Measurements from ENCODE around the gene MARCO. TPM values are rescaled to one million over a fixed set of nuclear protein-coding genes. Genes with fewer than 3 reads are reported as not detected.
"Not testable (repeated sequence)": the region's sequence is repeated elsewhere in the genome, so short reads cannot be mapped to it uniquely, and the experiment has no call there.

Gene MARCO
- polyA plus RNA-seq, 1 donor (not counting 4 experiments of a cell fraction or from before 2014, with no cell fraction given): 0.13 TPM

DNA sequence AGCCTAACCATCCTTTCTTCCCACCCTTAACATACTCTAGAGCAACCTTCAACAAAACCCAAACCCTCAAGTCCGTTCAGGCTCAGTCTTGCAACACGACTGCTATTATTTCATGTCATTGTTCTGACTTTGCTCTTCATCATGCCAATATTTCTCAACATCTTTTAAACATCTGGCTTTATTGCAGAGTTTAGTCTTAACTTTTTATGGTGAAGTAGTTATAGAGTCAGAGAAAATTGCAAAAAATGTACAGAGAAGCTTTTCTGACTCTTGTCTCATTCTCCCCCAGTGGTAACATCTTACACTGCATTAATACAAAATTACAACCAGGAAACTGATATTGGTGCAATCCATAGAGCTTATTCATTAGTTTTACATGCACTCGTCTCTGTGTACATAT is 3.9 kb downstream of the MARCO start:
- Histone ChIP-seq H3K9me1 (ENCODE audit: control insufficient read depth, extremely low read depth, insufficient read depth, low read length) (no peaks in the 10 kb centered on the region), H4K20me1 (ENCODE audit: control insufficient read depth, extremely low read depth, insufficient read depth, low read length) (no peaks in the 10 kb centered on the region), H3K36me3 (ENCODE audit: control insufficient read depth in 2 of 2, extremely low read depth in 1 of 2, insufficient read depth in 2 of 2, low read length in 2 of 2) (no peaks in the 10 kb centered on the region), H3K9ac (ENCODE audit: control insufficient read depth, extremely low read depth, insufficient read depth, low read length) (no peak overlapping the region), H3K4me2 (ENCODE audit: control insufficient read depth, extremely low read depth, insufficient read depth, low read depth, low read length) (no peak overlapping the region), H3K27ac (ENCODE audit: control insufficient read depth, insufficient read depth, low read length) (no peak overlapping the region), H3K27me3 (ENCODE audit: control insufficient read depth, extremely low read depth, insufficient read depth, low read length) (peaks cover 14% of the 10 kb centered on the region), H3K4me3 (ENCODE audit: control insufficient read depth in 2 of 3, extremely low read depth in 1 of 3, insufficient read depth in 2 of 3, low read depth in 1 of 3, low read length in 3 of 3) (no peak overlapping the region), H3K79me2 (ENCODE audit: control insufficient read depth, insufficient read depth, low read length) (no peaks in the 10 kb centered on the region), H2AFZ (ENCODE audit: control insufficient read depth, low read length) (no peak overlapping the region), H3K4me1 (ENCODE audit: control insufficient read depth, extremely low read depth, insufficient read depth, low read length) (no peaks in the 10 kb centered on the region), H3K9me3 (ENCODE audit: control insufficient read depth, low read depth, low read length) (no peaks in the 10 kb centered on the region)
- FAIRE-seq (no peak), DNase-seq (ENCODE audit: low read depth, low spot score) (no peak)
- dilution Hi-C loops (cut with MboI; ENCODE audit: extremely low pct_ligation_motif_present, low sequenced_read_pairs): no loop called here
- peak in 1 of 3 experiments; percentile 5 for TF ChIP-seq CTCF (optimal IDR thresholded peaks at IDR 0.05 in 1 of 3, IDR thresholded peaks at IDR 0.05 in 1 of 3, conservative IDR thresholded peaks at IDR 0.05 in 1 of 3; ENCODE audit: extremely low read depth in 1 of 3, insufficient read depth in 2 of 3, low read length in 3 of 3)
- no peak for TF ChIP-seq EZH2 (IDR thresholded peaks at IDR 0.05; ENCODE audit: low read length)

DNA sequence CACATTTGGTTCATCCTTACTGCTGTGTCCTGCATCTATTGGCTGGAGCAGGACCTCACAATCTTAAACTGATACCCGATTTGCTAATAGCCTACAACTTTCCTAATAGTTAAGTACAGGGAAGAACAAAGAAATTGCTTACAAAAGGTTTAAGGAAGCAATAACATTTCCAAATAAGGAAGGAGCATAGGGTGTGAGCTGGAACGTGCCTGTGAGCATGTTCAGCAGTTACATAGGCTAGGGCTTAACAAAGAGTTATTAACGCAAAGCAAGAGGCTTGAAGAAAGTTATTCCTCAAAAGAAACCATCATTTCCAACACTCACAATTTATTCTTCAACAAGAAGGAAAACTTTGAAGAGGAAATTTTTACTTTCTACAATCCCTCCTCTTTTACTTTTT is 6.3 kb downstream of the MARCO start:
- H3K4me3 ChIP-seq (ENCODE audit: control insufficient read depth in 2 of 3, extremely low read depth in 1 of 3, insufficient read depth in 2 of 3, low read depth in 1 of 3, low read length in 3 of 3); dilution Hi-C loops (cut with MboI; ENCODE audit: extremely low pct_ligation_motif_present, low sequenced_read_pairs); H3K36me3 ChIP-seq (ENCODE audit: control insufficient read depth in 2 of 2, extremely low read depth in 1 of 2, insufficient read depth in 2 of 2, low read length in 2 of 2); H3K9ac ChIP-seq (ENCODE audit: control insufficient read depth, extremely low read depth, insufficient read depth, low read length); H3K79me2 ChIP-seq (ENCODE audit: control insufficient read depth, insufficient read depth, low read length); FAIRE-seq; DNase-seq (ENCODE audit: low read depth, low spot score); H2AFZ ChIP-seq (ENCODE audit: control insufficient read depth, low read length); H3K4me1 ChIP-seq (ENCODE audit: control insufficient read depth, extremely low read depth, insufficient read depth, low read length); H3K9me3 ChIP-seq (ENCODE audit: control insufficient read depth, low read depth, low read length); H3K4me2 ChIP-seq (ENCODE audit: control insufficient read depth, extremely low read depth, insufficient read depth, low read depth, low read length); H3K27ac ChIP-seq (ENCODE audit: control insufficient read depth, insufficient read depth, low read length); H3K9me1 ChIP-seq (ENCODE audit: control insufficient read depth, extremely low read depth, insufficient read depth, low read length); H4K20me1 ChIP-seq (ENCODE audit: control insufficient read depth, extremely low read depth, insufficient read depth, low read length); H3K27me3 ChIP-seq (ENCODE audit: control insufficient read depth, extremely low read depth, insufficient read depth, low read length): not testable (repeated sequence)

DNA sequence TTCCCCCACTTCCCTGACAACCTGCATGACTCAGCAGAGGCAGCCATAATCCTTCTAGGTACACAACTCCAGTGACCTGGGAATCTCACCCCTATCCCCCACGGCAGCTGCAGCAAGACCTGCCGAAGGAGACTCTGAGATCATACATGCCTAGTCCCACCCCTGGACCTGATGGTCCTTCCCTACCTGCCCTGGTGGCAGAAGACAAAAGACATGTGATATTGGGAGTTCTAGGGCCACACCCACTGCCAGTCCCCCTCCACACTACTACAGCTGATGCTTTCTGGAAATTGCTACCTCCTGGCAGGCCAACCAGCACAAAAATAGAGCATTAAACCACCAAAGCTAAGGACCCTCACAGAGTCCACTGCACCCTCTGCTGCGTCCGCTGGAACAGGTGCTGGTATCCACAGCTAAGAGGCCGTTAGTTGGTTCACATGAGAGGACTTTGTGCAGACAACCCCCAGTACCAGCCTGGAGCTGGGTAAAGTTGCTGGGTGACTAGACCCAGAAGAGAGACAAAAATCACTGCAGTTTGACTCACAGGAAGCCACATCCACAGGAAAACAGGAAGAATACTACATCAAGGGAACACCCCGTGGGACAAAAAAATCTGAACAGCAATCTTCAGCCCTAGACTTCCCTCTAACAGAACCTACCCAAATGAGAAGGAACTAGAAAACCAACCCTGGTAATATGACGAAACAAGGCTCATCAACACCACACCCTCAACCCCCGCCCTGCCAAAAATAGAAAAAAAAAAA is 12.5 kb downstream of the MARCO start:
- peak overlapping the region; percentile 16 for H3K4me2 ChIP-seq (ENCODE audit: control insufficient read depth, extremely low read depth, insufficient read depth, low read depth, low read length)
- H3K9me3 ChIP-seq (ENCODE audit: control insufficient read depth, low read depth, low read length): no peaks in the 10 kb centered on the region
- H4K20me1 ChIP-seq (ENCODE audit: control insufficient read depth, extremely low read depth, insufficient read depth, low read length): no peaks in the 10 kb centered on the region
- H3K4me1 ChIP-seq (ENCODE audit: control insufficient read depth, extremely low read depth, insufficient read depth, low read length): peaks cover 14% of the 10 kb centered on the region
- no peaks in the 10 kb centered on the region for H3K79me2 ChIP-seq (ENCODE audit: control insufficient read depth, insufficient read depth, low read length)
- no peak for DNase-seq (ENCODE audit: low read depth, low spot score)
- dilution Hi-C loops (cut with MboI; ENCODE audit: extremely low pct_ligation_motif_present, low sequenced_read_pairs): no loop called here
- H3K9ac ChIP-seq (ENCODE audit: control insufficient read depth, extremely low read depth, insufficient read depth, low read length): no peak overlapping the region
- no peaks in the 10 kb centered on the region for H3K9me1 ChIP-seq (ENCODE audit: control insufficient read depth, extremely low read depth, insufficient read depth, low read length)
- no peak for TF ChIP-seq CTCF (optimal IDR thresholded peaks at IDR 0.05 in 1 of 3, IDR thresholded peaks at IDR 0.05 in 1 of 3, conservative IDR thresholded peaks at IDR 0.05 in 1 of 3; ENCODE audit: extremely low read depth in 1 of 3, insufficient read depth in 2 of 3, low read length in 3 of 3)
- no peak for TF ChIP-seq EZH2 (IDR thresholded peaks at IDR 0.05; ENCODE audit: low read length)
- no peaks in the 10 kb centered on the region for H3K36me3 ChIP-seq (ENCODE audit: control insufficient read depth in 2 of 2, extremely low read depth in 1 of 2, insufficient read depth in 2 of 2, low read length in 2 of 2)
- H3K27ac ChIP-seq (ENCODE audit: control insufficient read depth, insufficient read depth, low read length): no peak overlapping the region
- H2AFZ ChIP-seq (ENCODE audit: control insufficient read depth, low read length): peak overlapping the region; percentile 11
- no peak for FAIRE-seq
- H3K4me3 ChIP-seq (ENCODE audit: control insufficient read depth in 2 of 3, extremely low read depth in 1 of 3, insufficient read depth in 2 of 3, low read depth in 1 of 3, low read length in 3 of 3): no peak overlapping the region
- H3K27me3 ChIP-seq (ENCODE audit: control insufficient read depth, extremely low read depth, insufficient read depth, low read length): no peaks in the 10 kb centered on the region

All from keratinocyte (primary cell).